Measurements from ENCODE around the gene PCDH9. TPM values are rescaled to one million over a fixed set of nuclear protein-coding genes. Genes with fewer than 3 reads are reported as not detected.
A peak's percentile ranks its signal among the peaks of the same experiment; 100 is the strongest.

Gene PCDH9
- polyA plus RNA-seq, 1 experiment = 3.3 TPM

- ChIA-PET CTCF (no interaction called here), POLR2A (no interaction called here)
- peaks cover 3% of the 10 kb centered on the region; the same call in 1 of the 2 replicates for H3K9me3 ChIP-seq (ENCODE audit: control insufficient read depth, insufficient read depth, low read length)
- H3K27ac ChIP-seq (ENCODE audit: low read depth, low read length) = no peak overlapping the region
- no peak for TF ChIP-seq CTCF (IDR thresholded peaks at IDR 0.05; ENCODE audit: low read depth, low read length)
- H3K4me3 ChIP-seq (ENCODE audit: low read depth, low read length) = no peak overlapping the region
- H3K27me3 ChIP-seq (ENCODE audit: control insufficient read depth, insufficient read depth, low read length) = no peaks in the 10 kb centered on the region
- no peak for DNase-seq (ENCODE audit: low read depth, low spot score)
Measured at GRCh38 chr13:66844933-66845332, 385.2 kb downstream of the PCDH9 start.

- no peak for TF ChIP-seq CTCF (IDR thresholded peaks at IDR 0.05; ENCODE audit: low read depth, low read length)
- Histone ChIP-seq H3K4me3 (ENCODE audit: low read depth, low read length) (no peak overlapping the region), H3K9me3 (ENCODE audit: control insufficient read depth, insufficient read depth, low read length) (peaks cover 3% of the 10 kb centered on the region; the same call in 1 of the 2 replicates), H3K27ac (ENCODE audit: low read depth, low read length) (no peak overlapping the region), H3K27me3 (ENCODE audit: control insufficient read depth, insufficient read depth, low read length) (no peaks in the 10 kb centered on the region)
- no peak for DNase-seq (ENCODE audit: low read depth, low spot score)
- ChIA-PET POLR2A (no interaction called here), CTCF (no interaction called here)
Measured at GRCh38 chr13:66842766-66843165, 387.4 kb downstream of the PCDH9 start.

GRCh38 chr13:66840621-66841020, 389.5 kb downstream of the PCDH9 start:
- Histone ChIP-seq H3K27ac (ENCODE audit: low read depth, low read length) (no peak overlapping the region), H3K27me3 (ENCODE audit: control insufficient read depth, insufficient read depth, low read length) (no peaks in the 10 kb centered on the region), H3K9me3 (ENCODE audit: control insufficient read depth, insufficient read depth, low read length) (peaks cover 3% of the 10 kb centered on the region; the same call in 1 of the 2 replicates), H3K4me3 (ENCODE audit: low read depth, low read length) (no peak overlapping the region)
- ChIA-PET CTCF (no interaction called here), POLR2A (no interaction called here)
- DNase-seq (ENCODE audit: low read depth, low spot score) = no peak
- no peak for TF ChIP-seq CTCF (IDR thresholded peaks at IDR 0.05; ENCODE audit: low read depth, low read length)

- ChIA-PET CTCF (no interaction called here), POLR2A (no interaction called here)
- Histone ChIP-seq H3K4me3 (ENCODE audit: low read depth, low read length) (no peak overlapping the region), H3K27ac (ENCODE audit: low read depth, low read length) (no peak overlapping the region), H3K27me3 (ENCODE audit: control insufficient read depth, insufficient read depth, low read length) (no peaks in the 10 kb centered on the region), H3K9me3 (ENCODE audit: control insufficient read depth, insufficient read depth, low read length) (no peaks in the 10 kb centered on the region)
- no peak for DNase-seq (ENCODE audit: low read depth, low spot score)
- TF ChIP-seq CTCF (IDR thresholded peaks at IDR 0.05; ENCODE audit: low read depth, low read length) = no peak
Measured at GRCh38 chr13:66837246-66837645, 392.9 kb downstream of the PCDH9 start.

- Histone ChIP-seq H3K9me3 (ENCODE audit: control insufficient read depth, insufficient read depth, low read length) (no peaks in the 10 kb centered on the region), H3K27me3 (ENCODE audit: control insufficient read depth, insufficient read depth, low read length) (no peaks in the 10 kb centered on the region), H3K27ac (ENCODE audit: low read depth, low read length) (no peak overlapping the region), H3K4me3 (ENCODE audit: low read depth, low read length) (no peak overlapping the region)
- 0 out of 2 replicates have a peak, but pooled peaks have one; percentile 2 for TF ChIP-seq CTCF (IDR thresholded peaks at IDR 0.05; ENCODE audit: low read depth, low read length)
- peak; percentile 1 for DNase-seq (ENCODE audit: low read depth, low spot score)
- ChIA-PET CTCF (no interaction called here), POLR2A (no interaction called here)
Measured at GRCh38 chr13:66835040-66835628, 395.0 kb downstream of the PCDH9 start.

Data from AG04450 (cell line).